ENCODE data around the gene ARL15.

ARL15 gene

GRCh38 chr5:54288568-54289217 lies 21.7 kb downstream of the ARL15 start:
- no peak for DNase-seq (ENCODE audit: low read depth)
- no peak overlapping the region for H3K4me3 ChIP-seq (ENCODE audit: low read depth, low read length)
- TF ChIP-seq, protein P1, sequence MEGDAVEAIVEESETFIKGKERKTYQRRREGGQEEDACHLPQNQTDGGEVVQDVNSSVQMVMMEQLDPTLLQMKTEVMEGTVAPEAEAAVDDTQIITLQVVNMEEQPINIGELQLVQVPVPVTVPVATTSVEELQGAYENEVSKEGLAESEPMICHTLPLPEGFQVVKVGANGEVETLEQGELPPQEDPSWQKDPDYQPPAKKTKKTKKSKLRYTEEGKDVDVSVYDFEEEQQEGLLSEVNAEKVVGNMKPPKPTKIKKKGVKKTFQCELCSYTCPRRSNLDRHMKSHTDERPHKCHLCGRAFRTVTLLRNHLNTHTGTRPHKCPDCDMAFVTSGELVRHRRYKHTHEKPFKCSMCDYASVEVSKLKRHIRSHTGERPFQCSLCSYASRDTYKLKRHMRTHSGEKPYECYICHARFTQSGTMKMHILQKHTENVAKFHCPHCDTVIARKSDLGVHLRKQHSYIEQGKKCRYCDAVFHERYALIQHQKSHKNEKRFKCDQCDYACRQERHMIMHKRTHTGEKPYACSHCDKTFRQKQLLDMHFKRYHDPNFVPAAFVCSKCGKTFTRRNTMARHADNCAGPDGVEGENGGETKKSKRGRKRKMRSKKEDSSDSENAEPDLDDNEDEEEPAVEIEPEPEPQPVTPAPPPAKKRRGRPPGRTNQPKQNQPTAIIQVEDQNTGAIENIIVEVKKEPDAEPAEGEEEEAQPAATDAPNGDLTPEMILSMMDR (IDR thresholded peaks at IDR 0.05; ENCODE audit: low read depth, low read length, missing control alignments), result no peak

GRCh38 chr5:54285686-54286085 lies 24.7 kb downstream of the ARL15 start:
- DNase-seq (ENCODE audit: low read depth), result no peak
- TF ChIP-seq, protein P1 (IDR thresholded peaks at IDR 0.05; ENCODE audit: low read depth, low read length, missing control alignments), result no peak
- no peak overlapping the region for H3K4me3 ChIP-seq (ENCODE audit: low read depth, low read length)

DNA sequence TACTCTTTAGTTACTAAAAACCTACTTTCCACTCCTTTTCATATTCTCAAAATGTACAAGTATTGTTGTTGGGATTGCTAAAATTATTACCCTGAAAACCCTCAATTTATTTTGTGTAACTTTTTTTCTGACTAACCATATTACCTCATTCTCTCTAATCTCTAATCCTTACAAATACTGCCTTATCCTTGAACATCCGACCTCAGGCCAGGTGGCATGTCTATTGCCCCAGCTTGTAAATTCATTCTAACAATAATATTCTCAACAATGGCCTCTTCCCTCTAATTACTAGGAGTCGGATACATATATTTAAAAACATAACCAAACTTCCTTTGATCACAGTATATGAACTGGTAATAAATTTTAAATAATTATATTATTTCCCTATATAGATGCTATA lies 25.8 kb downstream of the ARL15 start:
- TF ChIP-seq, protein P1 (IDR thresholded peaks at IDR 0.05; ENCODE audit: low read depth, low read length, missing control alignments), result no peak

GRCh38 chr5:54282876-54283275 lies 27.5 kb downstream of the ARL15 start:
- TF ChIP-seq, protein P1 (IDR thresholded peaks at IDR 0.05; ENCODE audit: low read depth, low read length, missing control alignments), result no peak

More for the DNA sequence above, 25.8 kb downstream of the ARL15 start:
- no peak overlapping the region for H3K4me3 ChIP-seq (ENCODE audit: low read depth, low read length)
- DNase-seq (ENCODE audit: low read depth), result no peak

GRCh38 chr5:54281960-54282692 lies 28.2 kb downstream of the ARL15 start:
- TF ChIP-seq, protein P1 (IDR thresholded peaks at IDR 0.05; ENCODE audit: low read depth, low read length, missing control alignments), result no peak
- DNase-seq (ENCODE audit: low read depth), result no peak
- no peak overlapping the region for H3K4me3 ChIP-seq (ENCODE audit: low read depth, low read length)

More at GRCh38 chr5:54282876-54283275, 27.5 kb downstream of the ARL15 start:
- no peak overlapping the region for H3K4me3 ChIP-seq (ENCODE audit: low read depth, low read length)
- no peak for DNase-seq (ENCODE audit: low read depth)

DNA sequence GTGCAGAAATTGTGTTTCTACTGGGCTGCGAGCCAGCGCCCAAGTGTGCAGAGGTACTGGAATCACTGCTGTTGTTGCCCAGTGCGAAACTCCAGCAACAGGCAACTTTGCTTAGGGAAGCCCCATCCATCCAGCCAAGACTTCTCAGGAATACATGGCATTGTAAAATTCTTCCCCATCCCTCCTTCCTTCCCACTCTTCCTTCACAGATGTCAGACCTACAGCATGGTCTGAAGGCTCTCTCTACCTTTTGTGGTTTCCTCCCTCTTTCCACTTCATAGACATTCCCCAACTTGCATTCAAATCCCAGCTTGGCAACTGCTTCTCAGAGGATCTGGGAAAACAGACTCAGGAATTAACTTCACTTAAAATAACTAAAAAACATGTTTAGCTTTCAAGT lies 30.4 kb downstream of the ARL15 start:
- H3K4me3 ChIP-seq (ENCODE audit: low read depth, low read length), result no peak overlapping the region
- TF ChIP-seq, protein P1 (IDR thresholded peaks at IDR 0.05; ENCODE audit: low read depth, low read length, missing control alignments), result no peak
- DNase-seq (ENCODE audit: low read depth), result no peak
